Kidney capillary endothelial cell (primary cell): ENCODE results near the gene VSTM4.

Experiments used
- DNase-seq: peaks from one replicate; pipeline ENCODE4 v3.0.0-alpha.2; 2018; ENCODE audit warnings: low spot score

Gene VSTM4

DNA sequence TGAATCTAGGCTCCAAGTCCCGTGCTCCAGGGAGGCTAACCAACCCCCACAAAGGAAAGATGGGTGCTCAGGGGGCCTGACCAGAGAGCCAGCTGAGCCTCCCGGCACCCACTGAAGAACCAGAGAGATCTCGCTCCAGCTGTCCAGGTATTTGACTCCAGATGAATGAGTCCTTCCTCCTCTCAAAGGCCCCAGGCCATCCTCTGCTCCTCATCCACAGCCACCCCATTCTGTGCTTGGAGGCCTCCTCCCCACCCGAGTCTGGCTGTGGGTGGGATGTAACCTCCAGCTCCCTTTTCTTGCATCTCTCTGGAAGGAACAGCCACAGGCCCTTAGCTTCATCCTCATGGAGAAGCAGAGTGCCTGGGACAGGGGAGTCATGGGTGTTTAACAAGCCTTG, 44.6 kb downstream of the VSTM4 start:
- DNase-seq = no peak

DNA sequence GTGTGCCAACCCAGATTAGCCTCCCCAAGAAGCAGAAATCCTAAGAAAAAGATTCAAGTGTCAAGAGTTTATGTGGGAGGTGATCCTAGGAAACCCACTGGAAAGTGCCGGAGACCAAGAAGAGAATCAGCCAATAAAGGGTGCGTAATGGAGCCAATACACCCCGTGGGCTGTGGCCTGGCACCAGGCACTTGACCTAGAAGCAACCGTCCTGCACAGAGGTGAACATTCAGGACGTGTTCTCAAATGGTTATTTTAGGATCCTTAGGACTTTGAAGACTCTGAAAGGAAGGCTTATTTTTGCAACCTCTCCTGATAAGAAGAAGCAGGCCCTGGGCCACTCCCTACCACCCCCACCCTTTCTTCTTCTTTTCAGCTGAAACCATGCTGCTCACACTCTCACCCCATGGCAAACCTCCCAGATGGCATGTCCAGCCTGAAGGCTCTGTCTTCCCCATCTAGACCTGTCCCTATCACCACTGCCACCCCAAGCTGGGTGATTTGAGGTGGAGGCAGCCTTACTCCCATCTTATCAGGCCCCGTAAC, 46.6 kb downstream of the VSTM4 start:
- DNase-seq = no peak

DNA sequence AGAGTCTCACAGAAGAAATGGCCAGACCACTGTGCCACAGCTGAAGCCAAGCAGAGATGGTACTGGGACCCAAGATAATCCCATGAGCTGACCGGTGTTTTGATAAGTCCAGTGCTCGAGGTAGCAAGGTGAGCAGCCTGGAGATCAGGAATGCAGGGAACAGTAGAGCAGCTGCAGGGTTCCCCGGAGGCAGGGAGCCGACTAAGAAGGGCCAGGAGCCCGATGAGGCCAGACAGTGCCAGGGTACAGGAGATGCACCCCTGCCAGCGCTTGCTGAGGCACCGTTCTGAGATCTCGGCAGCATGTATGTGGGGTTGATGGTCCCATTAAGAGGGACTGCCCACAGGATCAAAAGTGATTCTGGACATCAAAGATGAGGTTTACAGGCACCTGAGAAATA, 47.1 kb downstream of the VSTM4 start:
- DNase-seq = no peak

DNA sequence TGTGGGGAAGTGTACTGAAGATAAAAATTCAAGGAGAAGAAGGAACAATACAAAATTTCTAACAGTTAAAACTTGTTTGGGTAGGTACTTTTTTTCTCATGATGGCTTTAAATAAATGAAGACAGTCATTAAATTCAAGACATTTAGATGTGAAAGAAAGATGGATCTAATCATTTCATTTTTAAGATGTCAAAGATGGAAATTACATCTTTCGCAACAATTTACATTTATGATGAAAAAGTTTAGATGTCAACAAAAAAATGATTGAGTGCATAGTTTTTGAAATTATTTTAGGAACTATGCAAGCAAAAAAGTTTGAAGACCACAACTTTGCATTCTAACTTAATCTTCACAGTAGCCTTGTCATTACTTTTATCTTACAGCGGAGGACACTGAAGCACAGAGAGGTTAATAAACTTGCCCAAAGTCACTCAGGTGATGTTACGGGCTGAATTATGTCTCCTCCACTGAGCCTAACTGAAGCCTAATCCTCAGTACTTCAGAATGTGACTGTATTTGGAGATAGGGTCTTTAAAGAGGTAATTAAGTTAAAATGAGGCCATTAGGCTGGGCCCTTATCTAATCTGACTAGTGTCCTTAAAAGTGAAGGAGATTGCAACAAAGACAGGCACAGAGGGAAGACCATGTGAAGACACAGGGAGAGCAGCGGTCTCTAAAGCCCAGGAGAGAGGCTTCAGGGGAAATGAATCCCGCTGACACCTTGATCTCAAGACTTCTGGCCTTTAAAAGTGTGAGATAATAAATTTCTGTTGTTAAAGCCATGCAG, 48.2 kb downstream of the VSTM4 start:
- no peak for DNase-seq

DNA sequence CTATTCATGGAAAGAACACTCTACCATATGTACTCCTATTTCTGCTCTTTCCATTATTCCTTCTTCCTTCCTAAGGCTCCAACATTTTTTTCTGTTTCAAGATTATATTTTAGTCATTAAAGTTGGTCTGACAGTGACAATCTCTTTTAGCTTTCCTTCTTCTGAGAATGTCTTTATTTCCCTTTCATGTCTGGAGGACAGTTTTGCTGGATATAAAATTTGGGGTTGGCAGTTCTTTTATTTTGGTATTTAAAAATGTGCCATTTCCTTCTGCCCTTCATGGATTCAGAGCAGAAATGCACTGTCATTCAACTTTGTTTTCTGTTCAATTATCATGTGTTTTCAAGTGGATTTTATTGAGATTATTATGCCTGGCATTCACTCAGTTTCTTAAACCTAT, 53.1 kb downstream of the VSTM4 start:
- DNase-seq = no peak

DNA sequence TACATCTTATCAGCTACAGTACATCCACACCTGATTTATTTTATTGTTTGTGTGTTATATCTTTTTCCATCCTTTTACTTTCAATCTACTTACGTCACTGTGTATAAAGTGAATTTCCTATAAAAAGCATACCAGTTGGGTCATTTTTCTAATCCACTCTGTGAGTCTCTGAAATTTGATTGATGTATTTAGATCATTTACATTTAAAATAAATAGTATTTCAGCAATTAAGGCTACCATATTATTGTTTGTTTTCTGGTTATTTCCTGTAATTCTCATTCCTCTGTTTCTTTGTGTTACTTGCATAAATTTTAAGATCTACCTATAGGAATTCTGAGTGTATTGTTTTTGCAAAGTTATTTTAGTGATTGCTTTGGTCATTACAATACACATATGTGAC, 53.7 kb downstream of the VSTM4 start:
- no peak for DNase-seq

DNA sequence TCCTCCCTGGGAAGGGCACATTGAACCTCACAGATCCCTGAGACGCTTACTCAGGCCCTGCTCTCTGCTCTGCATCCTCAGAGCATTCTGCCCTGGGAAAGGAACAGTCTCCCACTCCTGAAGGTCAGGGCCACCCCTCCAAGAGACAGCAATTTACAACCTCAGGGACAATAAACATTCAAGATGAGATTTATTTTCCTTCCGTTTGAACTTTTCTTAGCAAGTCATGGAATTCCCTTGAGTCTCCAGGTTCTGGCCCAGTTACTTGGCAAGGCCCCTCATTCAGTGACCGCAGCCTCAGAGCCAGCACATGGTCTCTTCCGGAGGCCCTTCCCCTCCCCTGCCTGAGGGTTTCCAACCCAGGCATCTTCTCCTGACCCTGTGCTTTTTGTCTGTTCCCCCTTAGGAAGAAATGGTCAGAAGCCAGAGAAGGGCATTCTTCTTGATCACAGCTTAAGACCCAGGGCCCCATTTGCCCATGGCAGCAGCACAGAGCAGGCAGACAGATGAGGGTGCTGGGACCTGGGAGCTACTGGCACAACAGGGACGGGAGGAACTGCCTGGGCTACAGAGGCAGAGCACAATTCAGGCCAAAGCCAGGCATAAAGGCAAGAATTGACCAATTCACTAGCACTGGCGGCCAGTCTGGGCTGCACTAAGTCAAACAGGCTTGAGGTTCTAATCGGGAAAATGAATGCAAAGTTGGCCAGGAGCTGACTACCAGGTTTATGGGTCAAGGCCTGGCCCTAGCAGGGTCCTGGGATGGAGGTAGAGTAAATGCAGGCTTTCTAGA, 56.7 kb downstream of the VSTM4 start:
- no peak for DNase-seq

DNA sequence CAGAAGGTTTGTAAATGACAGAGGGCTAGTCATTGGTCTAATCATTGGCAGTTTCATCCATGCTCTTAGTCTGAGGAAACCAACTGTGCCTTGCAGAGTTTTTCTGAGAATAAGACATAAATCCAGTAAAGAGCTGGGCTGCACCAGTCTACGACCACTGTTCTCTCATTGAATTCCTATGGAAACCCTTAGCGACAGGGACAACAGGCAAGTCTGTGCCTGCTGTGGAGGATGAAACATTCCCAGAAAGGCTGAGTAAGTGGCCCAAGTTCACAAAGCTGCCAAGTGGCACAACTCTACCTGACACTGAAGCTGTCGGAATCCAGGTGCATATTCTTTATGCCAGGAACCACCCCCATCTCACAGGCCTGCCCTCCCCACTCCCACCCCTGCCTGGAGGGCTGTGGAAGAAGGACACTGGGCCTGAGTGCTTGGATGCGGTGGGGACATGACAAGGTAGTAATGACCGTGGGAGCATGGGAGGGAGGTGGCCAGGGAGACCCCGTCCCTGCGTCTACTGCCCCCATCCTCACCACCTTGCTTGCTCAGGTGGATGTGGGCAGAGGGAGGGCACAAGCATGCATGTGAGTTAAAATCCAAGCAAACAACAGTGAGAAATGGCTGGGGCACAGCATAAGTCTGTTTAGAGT, 58.0 kb downstream of the VSTM4 start:
- no peak for DNase-seq

DNA sequence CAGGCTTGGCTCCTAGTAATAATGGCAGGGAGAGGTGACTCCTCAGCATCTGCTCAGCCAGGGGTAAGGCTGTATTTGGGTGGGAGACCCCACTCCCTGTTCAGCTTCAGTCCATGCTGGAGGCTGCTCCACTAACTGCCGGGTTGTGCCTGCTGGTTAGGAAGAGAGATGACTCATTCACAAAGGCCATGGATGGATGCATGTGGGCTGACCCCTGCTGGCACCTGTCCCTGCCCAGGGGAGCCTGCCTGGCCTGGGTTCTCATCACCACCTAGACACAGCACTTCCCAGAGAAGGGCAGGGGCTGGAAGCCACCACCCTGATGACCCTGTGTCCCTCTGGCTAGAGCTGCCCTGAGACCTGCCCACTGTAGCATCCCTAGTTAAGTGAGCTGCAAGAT, 59.0 kb downstream of the VSTM4 start:
- no peak for DNase-seq

DNA sequence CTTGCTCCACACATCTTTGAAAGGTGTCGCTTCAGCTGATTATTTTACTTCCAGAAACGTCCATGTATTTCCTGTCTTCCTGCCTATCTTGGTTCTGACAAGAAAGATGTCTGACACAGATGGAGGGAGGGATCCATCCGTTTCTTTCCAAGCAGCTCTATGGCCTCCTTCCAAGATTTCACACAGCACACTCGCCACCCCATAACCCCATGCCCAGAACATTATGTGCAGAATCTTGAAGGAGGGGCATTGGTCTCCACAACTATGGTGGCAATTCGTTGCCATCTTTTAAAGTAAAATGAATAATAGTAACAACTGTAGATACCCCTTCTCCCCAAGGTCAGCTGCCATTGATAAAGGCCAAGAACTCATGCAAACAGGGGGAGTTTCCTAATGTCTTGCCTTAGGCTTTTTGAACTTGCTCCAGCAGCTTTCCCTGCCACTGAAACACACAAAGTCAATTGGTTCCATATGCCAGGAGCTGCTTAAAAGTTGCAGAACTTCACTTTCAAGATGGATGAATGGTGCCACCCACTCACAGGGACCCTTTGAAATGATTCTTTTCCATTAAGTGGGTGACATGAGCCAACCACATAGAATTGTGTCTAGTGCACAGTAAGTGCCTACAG, 60.0 kb downstream of the VSTM4 start:
- no peak for DNase-seq

DNA sequence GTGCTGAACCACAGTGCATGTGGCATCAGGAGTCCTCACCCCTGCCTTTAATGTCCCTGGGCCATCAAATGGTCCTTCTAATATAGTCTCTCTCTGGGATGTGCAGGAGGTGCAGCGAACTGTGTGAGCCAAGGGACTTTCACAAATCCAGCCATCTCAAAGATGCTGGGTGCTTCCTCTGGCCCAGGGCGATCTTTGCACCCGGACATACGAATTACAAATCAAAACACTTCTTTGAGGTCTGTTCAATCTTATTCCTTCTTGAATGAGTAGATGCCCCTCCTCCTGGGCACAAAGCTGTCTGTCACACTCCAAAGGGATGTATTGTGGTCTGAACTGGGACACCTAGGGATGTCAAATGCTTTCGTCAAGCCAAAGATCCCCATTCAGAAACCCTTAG, 60.6 kb downstream of the VSTM4 start:
- DNase-seq = no peak

DNA sequence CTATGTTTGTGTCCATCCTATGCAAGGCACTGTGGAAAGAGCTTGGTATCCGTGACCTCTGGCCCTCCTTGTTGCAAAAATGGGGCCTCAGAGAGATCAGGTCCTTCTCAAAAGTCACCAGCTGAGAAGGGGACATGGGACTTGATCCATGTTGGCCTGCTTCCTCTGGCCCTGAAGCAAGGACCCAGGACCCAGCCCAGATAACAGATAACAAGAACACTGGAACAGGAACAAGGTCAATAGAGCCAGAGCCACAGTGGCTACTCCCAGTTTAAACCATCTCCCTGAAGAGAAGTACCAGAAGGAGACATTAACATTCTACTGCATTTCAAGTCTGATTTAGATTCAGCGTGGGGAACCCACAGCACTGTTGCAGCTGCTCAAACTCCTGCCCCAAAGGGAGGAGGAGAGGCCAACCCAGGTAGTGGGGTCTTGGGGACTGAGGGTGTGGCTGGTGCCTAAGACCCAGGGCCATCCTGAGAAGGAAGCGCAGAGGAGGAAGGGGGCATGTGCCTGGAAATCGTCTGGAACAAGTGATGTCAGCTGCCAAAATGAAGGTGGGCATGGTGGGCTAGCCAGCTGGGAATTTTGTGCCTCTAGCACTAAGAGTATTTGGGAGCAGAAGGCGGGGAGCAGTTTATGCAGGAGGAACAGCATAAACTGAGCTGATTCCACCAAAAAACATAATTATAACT, 61.2 kb downstream of the VSTM4 start:
- no peak for DNase-seq

DNA sequence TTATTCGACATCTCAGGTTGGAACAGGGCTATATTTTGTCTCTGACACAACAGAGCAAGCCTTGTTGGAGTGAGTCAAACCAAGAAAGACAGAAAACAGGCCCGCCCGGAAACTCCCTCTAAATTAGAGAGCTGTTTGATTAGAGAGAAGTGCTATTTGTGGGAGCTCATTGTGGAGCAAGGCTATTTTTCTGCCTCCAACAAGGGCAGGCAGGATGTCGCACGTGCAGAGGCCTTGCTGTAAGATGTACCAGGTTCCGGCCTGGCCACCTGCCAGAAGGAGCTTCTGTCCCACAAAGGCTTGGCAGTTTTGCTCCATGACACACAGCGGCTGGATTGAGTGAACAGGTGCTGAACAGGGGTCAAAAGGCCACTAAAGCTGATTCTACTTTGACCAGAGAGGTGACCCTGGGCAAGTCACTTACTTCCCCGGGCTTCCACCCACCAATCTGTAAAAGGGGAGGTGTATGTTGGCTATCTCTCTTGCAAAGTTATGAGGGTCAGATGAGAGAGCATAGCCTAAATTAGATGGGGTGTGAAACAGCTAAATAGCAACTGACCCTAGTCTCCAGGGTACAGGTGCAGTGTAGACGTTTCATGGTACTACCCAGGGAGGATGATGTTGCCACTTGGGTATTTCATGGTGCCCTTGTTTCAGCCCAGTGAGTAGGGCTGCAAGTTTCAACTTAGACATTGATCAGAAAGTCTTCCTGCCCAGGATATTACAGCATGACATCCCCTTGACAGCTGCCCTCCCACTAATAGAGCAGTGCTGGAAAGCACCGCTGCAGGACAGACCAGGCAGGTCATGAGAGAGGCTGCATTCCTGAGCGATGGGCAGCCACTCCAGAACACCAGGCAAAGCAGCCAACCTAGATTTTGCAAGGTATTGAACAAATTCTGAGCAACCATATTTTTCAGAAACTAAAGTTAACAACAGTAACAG, 62.0 kb downstream of the VSTM4 start:
- DNase-seq = peak; percentile 10

DNA sequence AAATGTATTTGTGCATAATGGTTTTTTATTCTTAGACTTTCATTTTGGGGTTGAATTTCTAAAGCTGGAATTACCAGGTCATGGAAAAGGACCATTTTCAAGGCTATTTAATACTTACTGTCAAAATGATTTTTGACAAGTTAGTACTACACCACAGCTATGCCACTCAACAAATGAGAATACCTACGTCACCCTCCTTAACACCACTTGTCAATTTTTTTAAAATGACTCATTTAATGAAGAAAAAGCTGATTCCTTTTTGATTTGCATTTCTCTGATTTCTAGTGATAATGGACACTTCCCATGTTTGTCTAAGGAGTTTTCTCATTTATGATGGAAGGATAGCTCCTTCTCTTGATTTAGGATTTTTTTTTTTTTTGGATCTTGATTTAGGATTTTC, 63.3 kb downstream of the VSTM4 start:
- no peak for DNase-seq

DNA sequence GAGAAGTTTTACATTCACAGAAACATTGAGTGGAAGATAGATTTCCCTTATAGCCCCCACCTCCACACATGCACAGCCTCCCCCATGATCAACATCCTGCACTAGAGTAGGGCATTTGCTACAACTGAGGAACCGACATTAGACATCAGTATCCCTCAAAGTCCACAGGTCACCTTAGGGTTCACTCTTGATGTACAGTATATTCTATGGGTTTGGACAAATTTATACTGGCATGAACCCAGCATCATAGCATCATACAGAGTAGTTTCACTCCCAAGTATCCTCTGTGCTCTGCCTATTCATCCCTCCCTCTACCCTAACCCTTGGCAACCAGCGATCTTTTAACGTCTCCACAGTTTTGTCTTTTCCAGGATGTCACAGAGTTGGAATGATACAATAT, 64.4 kb downstream of the VSTM4 start:
- DNase-seq = no peak

DNA sequence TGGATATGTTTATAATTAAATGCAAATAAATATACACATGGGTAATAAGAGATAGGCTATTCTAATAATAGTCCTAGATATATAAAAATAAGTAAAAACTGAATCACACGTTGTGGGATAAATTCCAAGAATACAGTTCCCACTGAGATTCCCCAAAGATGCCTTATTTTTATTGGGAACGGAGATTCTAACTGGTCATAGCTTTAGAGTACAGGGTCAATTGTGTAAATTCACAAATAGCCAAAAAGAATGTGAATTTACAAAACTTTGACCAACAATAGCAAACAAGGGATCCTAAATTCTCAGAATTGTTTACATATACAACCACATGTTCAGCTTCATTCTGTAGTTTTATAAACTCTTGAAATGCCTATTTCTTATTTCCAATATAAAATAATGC, 65.0 kb downstream of the VSTM4 start:
- no peak for DNase-seq

DNA sequence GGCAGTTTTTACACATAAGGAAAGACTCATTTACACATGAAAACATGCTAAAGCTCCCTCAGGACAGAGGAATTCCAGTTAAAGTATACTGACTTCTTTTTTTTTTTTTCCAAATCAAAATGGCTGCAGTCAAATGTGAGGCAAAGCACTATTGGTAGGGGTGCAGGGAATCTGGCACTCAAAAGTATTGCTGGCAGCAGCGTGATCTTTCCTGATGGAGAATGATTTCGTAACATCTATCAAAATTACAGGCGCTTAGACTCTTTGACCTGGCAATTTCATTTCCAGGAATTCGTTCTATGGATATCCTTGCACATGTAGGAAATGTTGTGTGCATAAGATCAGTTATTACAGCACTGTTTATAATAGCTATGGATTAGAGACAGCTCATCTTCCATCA, 65.7 kb downstream of the VSTM4 start:
- DNase-seq = no peak

DNA sequence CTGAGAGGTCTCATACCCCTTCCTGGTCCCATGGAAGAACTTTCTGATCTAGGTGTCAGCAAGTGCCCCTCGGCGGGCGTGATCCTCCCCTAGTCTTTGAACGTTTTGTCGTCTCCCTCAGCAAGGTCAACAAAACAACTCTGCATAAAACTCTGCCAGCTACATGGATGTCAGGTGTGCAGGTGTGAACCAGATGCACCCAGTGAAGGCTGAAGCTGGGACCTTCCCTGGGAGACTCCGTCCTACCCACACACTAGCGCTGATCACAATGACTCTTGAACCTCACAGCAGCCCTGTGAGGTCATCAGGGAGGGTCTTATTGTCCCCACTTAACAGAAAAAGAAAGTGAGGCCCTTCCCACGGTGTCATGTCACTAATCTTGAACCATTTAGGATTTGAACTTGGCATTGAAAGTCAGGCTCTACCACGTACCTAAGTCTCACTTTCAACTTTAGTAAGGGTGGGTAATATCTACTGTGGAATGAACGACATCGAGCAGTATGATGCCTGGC, 68.1 kb downstream of the VSTM4 start:
- no peak for DNase-seq

DNA sequence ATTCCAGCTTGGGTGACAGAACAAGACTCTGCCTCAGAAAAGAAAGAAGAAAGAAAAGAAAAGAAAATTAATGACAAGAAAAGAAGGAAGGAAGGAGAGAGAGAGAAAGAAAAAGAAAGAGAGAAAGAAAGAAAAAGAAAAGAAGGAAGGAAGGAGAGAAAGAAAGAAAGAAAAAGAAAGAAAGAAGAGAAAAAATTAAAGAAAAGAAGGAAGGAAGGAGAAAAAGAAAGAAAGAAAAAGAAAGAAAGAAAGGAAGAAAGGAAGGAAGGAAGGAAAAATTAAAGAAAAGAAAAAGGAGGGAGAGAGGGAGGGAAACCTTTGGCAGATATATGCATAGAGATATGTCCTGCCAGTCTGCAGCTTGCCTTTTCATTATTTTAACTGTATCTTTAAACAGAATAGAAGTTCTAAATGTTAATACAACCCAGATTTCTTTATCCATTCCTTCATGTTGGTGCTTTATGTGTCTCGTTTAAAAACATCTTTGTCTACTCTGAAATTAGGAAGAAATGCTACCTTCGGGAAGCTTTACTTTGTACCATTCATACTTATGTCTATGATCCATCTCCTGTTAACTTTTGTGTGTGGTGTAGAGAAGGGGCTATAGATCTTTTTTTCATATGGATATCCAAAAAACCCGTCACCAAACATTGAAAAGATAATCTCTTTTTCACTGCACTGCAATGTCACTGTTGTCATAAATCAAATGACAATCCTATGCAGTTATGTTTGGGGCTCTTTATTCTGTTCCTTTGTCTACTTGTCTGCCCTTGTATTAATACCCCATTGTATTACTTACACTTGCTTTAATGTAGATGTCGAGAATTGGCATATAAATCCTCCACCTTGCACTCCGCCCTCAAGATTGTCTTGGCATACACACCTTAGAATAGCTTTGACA, 70.8 kb downstream of the VSTM4 start:
- no peak for DNase-seq
